Measurements from ENCODE around the gene PRRT3.
"Not testable (repeated sequence)": the region's sequence is repeated elsewhere in the genome, so short reads cannot be mapped to it uniquely, and the experiment has no call there.

PRRT3 gene

DNA sequence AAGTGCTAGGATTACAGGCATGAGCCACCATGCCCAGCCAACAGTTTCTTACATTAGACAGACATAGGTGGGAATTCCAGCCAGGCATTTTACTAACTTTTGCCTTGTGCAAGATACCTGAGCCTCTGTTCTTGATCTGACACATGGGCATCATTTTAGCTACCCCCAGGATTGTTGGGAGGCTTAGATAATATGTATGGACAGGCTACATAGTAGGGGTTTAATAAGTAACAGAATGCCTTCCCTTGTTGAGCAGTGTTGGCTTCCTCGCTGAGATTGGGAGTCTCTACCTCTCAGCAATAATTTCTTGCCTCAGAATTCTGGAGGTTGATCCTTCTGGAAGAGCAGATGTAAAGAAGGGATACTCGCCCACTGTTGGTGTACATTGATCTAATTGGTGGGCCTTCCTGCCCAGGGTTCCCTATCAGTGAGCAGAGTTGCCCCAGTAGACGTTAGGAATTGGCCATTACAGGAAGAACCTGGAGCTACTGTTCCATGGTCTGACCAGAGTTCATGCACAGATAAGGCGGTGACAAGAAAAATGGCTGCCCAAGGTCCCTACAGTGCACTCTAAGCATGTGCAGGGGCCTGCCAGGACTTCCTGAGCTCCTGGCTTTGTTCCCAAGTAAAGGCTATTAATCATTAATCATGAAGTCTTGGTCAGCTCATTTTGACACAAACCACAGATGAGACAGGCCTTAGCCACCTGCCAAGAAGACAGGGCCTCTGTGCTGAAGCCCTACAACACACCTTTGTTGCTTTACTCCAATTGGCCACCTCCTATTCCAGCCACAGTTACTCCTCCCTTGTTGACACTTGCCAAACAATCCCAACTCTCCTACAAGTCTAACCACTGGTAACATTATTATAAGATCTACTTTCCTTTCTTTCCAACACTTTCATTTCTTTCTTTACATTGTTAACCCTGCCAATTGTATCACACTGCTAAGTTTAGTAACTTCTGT, 54.5 kb downstream of the PRRT3 start:
- no peak for DNase-seq

DNA sequence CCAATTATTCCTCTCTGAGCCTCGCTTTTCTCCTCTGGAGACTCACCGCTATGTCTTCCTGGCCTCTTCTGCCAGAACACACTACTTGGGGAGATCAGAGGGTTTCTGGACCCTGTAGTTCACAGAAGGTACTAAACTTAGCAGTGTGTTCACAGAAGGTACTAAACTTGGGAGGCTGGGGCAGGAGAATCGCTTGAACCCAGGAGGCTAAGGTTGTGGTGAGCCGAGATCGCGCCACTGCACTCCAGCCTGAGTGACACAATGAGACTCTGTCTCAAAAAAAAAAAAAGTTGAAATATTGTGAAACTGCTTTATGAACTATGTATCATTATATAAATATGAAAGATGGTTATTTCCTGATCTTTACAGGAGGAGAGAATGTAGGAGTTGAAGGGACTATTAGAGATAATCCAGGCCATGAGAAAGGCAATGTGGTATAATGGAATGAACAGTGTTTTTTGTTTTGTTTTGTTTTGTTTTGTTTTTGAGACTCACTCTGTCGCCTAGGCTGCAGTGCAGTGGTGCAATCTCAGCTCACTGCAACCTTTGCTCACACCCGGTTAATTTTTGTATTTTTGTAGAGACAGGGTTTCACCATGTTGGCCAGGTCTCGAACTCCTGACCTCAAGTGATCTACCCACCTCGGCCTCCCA, 55.3 kb downstream of the PRRT3 start:
- DNase-seq = not testable (repeated sequence)

DNA sequence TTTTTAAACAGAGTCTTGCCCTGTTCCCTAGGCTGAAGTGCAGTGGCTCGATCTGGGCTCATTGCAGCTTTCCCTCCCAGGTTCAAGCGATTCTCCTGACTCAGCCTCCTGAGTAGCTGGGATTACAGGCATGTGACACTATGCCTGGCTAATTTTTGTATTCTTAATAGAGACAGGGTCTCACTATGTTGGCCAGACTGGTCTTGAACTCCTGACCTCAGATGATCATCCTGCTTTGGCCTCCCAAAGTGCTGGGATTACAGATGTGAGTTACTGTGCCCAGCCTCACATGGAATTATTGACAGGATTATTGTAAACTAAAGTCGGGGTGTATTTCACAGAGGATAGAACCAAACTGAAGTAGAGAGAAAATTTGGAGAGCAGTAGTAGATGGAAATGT, 56.5 kb downstream of the PRRT3 start:
- not testable (repeated sequence) for DNase-seq

Data from activated CD4-positive, alpha-beta T cell treated with anti-CD3 and anti-CD28 coated beads, Interleukin-2, amount 50 U/mL, for 16 hours (primary cell).